HG02970 (cell line): Measurements from ENCODE around the gene IFNK.
A peak's percentile ranks its signal among the peaks of the same experiment; 100 is the strongest.

Experiments used
- ATAC-seq: cut with Tn5 transposase; IDR thresholded peaks from one replicate; pipeline ENCODE4 v1.9.1; 2021; ENCODE audit warnings: mild to moderate bottlenecking, moderate library complexity, moderate number of reproducible peaks; ENCODE audit not compliant: unreplicated experiment, low FRiP score

IFNK gene

DNA sequence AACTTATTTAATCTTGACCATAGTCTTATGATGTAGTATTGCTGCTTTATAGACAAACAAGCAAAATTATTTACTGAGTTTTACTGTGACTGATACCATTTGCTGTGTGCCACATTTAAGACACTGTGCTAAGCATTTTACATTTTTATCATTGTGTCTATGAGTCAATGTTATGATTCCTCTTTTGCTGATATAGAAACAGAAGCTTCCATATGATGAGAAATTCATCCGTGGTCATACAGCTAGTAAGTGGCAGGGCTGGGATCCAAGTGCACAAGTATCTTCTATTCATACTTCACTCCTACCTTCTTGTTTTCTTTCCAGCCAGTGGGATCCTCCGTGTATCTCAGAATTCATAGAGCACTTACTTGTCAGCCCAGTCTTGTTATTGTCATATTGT, 17.1 kb upstream of the IFNK start:
- ATAC-seq, result no peak

DNA sequence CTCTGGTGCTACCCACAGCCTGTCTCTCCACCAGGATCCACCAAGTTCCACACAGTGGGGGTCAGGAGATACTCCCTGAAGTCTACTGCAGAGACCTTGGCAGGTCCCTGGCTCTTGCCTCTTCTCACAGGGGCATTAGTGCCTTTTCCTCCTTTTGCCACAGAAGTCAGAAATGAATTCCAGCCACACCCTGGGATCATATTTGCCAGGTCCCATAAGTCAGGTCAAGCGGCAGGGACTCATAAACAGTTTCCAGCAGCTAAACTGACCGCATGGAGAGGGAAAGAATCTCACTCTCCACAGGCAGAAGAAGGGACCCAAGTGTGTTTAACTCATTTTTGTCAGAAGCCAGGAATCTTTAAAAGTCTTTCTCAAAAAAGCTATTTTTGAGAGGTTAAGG, 13.3 kb upstream of the IFNK start:
- ATAC-seq, result no peak

DNA sequence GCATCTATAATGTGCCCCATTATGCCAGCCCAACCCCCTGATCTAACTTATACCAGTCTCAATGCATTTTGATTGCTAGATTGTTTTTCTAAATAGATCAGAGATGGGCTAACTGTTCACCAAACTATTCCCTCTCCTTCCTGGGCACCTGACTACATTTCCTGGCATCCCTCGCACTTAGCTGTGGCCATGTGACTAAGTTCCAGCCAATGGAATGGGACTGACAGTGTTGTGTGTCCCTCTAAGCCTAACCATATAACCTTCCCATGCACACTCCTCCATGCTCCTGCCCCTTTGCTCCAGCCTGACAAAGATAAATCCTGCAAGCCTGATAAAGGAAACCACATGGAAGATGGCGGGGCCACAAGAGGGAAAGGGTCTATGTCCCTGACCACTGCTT, 12.3 kb upstream of the IFNK start:
- no peak for ATAC-seq

DNA sequence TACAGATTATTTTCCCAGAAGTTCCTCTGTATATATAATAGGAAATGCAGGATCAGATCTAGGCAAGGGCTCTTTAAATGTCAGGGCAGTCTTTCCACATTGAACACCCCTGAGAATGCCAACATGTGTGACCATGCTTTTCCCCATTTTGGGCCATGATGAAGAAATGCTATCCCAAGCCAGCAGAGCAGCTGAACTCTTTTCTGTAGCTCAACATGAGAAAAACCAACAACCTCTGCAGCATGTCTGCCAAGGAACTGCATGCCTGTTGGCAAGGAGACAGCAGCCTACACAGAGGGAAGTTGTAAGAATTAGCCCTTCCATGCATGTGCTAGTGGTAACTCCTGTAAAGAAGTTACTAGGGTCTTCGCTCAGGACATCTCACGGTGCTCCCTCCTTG, 9.5 kb upstream of the IFNK start:
- no peak for ATAC-seq

DNA sequence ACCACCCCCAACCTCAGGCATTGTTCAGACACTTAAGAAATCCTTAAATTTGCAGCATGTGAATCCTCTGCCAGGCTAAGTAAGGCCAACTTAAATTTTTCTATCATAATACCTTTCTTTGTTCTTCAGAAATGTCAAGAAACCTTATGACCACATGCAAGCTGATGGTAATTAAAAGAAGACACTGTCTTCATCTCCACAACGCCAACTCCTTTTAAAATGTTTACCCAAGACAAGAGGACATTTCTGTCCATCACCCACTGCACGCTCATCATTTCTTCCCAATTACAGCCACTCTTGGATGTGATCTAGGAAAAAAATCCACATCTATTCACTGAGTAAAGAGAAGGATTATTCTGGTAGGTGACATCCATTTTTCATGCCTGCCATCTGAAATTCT, 6.1 kb upstream of the IFNK start:
- no peak for ATAC-seq

DNA sequence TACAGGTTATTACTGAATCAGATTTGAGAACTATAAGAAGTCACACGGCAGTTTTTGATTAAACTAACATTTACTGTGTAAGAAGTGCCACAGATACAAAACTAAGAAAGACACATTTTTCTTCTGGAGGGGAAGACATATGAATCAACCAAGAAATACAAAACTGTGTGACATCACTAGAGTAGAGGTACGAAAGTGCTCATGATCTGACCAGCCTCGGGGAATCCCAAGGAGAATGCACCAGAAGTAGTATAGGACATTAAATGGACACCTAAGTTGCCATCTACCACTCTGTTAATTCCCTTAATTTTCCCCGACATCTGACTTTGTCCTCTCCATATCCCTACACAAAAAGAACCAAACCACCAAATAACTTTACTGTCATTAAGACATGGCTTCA, 5.3 kb upstream of the IFNK start:
- ATAC-seq, result no peak

DNA sequence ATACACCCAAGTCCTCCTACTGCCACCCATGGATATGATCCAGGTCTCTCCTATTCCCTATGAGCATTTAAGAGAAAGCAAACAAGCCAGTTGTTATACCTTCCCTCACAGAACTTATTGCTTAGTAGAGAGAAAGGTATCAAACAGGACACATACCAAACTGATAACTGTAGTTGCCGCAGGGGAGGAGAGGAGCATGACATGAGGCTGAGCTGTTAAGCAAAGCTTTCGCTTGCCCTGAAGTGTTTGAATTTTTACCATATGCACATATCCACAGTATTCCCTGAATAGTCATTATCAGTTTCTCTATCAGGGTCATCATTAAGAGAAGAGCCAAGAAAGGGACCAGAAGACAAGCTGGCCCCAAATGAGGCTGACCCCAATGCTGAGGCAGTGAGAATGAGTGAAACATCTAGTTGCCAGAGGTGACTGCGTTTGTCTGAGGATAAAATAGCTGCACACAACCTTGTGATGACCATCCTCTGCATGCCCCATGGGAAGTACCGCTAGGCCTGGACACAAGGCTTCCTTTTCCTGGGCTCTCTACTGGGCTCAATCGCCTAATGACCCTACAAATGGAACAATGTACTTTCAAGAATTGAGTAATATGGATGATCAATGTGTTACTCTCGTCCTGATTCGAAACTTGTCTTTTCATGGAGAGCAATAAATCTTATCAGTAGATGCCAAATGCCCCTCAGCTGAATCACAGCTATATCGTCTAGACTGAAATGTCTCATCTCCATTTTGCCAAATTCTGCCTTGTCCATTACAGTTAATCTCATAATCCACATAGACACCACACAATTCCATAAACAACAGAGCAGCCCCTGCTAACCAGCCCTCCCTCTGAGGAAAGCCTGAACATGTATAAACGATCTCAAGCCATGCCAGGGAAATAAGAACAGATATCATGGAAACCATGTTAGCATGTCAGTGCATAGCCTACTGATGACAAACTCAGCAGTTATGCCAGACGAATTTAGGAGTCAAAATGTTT, 4.3 kb upstream of the IFNK start:
- ATAC-seq, result no peak

DNA sequence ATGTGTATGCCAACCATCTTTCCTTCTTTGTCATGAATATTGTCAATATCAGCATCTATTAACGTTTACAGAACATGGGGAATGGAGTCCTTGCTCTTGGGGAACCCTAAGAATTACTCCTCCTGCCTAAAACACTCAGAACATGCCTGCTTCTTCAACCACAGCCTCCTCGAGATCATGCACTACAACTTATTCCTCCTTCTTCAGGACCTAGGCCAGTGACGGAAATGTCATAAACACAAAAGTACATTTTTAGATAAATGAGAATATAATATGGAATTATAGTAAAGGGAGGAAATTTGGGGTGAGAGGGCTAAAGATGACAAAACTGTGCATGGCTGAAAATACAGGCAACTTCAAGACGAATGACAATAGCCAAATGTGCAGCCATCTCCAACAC, 3.1 kb upstream of the IFNK start:
- no peak for ATAC-seq

DNA sequence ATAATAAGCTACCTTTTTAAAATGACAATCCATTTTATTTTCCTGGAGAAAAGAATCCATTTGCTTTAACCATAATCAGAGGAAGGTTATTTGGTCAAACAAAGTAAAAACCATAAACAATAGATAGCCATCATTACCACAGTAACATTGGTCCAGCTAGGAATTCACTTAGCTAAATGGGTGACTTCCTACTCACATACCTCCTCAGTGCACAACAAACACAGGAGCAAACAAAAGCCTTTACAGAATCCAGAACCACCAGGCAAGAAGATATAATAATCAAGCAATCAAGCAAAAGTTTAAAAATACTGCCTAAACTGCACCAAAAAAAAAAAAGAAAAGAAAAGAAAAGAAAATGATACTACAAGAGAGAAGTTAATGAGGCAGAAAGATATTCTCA, 949 bp upstream of the IFNK start:
- ATAC-seq, result no peak

DNA sequence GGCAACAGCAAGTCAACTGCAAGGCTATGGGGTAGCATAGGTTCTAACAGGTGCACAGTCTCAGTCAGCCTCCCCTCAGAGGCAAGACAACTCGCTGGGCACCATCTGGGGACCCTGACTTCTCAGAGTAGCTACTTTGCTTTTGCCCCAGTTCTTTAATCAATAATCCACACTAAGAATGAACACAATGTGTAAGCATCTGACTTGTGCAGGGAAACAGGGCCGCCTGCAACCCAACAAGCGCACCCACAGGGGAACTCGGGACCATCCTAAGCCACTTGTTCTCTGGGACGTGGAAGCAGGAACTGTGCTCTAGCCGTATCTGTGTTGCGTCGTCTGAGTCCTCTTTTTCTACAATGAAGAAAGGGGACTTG, 3.6 kb downstream of the IFNK start:
- no peak for ATAC-seq

DNA sequence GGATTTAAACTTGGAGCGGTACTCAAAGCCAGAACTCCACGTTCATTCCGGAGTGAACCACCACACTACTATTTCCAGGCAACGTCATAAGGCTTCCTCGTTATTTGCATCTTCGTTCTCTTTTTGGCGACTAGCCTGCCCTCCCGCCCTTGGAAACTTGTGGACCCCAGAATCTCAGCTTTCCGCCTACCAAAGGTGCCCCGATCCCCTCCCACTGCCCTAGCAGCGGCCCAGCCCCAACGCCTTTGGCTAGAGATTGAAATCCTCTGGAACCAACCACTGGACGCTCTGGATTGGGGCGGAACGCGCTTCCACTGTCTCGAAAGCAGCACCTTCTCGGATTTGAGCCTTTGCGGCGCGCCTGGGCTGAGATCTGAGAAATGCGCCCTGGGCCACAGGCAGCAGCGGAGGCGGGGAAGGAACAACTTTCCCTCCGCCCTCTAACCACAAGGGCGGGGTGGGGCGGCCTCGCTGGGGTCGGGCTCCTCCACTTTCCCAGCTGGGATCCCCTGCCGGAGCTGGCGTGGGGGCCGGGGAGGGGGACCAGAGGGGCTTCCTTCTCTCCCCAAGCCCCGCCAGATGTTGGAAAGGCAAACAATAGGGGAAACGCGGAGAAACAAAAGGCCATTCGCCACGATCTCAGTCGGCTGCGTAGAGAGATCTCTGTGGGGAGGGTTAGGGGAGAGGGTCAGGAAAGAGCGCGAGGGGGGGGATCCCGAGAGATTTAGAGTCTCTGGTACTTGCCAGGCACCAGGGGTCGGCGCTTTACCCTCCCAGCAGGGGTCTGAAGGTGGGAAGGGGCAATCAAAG, 4.2 kb downstream of the IFNK start:
- ATAC-seq, result peak; percentile 36

DNA sequence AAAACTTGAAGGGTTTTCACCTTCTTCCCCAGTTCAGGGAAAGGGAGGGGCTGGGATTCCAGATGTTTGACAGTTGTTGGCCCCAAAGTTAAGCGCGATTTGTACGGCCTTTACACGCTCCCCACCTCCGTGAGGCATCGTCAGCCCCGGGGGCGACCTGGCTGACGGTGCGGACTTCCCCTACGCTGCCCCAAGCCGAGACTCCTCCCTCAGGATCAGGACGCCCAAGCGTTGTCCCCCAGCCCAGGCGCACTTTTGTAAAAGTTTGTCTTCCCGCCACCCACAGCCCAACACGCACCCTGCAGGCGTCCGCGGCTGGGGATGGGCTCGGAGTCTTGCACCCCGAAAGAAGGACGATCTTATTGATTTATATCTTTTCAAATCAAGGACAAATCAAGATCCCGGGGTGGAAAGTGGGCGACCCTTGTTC, 4.8 kb downstream of the IFNK start:
- peak; percentile 36 for ATAC-seq

DNA sequence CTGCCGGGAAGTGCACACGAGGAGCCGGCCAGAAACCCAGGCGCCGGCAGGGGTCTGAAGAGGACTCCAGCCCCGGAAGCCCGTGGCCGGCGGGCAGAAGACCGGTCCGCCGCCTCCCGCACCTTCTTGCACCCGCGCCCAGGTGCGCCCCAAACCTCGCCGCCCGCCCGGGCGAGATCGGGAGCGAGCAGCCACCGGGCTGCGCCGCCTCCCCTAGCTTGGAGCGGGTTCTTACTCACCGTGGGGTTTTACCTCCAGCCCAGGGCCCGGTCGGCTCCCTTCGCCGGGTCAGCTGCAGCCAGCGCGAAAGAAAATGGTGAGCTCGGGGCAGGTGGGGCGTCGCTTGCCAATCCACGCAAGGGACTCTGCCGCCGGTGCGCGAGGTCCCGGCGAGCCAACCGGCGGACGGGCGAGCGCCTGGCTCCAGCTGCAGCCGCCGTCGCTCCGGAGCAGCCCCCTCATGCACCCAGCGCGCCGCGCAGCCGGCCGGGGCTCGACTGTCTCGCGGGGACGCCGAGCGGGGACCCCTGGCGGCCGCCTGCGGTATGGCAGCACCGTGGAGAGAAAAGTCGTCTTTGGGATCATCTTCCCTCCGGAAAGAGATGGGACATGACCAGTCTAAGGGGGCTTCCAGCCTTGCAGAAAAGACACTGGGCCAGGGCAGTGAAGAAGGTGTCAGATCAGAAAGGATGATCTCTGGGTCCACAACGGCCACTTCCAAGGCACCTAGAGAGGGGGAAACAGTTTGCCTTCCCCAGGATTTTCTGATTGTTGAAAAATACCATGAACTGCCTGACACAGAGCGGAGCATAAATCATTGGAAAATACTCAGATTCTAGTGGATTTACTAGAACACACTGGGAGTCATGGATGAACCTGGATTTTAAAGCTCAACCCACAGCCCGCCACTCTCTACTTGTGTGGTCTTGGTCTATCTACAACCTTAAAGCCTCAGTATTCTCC, 5.5 kb downstream of the IFNK start, which contains the start of gene MOB3B:
TSS of gene MOB3B (minus strand) at position 499 of the 963 bp plus-strand sequence. CDS start 74,264 bp downstream, outside the sequence.
- ATAC-seq, result peak; percentile 85

DNA sequence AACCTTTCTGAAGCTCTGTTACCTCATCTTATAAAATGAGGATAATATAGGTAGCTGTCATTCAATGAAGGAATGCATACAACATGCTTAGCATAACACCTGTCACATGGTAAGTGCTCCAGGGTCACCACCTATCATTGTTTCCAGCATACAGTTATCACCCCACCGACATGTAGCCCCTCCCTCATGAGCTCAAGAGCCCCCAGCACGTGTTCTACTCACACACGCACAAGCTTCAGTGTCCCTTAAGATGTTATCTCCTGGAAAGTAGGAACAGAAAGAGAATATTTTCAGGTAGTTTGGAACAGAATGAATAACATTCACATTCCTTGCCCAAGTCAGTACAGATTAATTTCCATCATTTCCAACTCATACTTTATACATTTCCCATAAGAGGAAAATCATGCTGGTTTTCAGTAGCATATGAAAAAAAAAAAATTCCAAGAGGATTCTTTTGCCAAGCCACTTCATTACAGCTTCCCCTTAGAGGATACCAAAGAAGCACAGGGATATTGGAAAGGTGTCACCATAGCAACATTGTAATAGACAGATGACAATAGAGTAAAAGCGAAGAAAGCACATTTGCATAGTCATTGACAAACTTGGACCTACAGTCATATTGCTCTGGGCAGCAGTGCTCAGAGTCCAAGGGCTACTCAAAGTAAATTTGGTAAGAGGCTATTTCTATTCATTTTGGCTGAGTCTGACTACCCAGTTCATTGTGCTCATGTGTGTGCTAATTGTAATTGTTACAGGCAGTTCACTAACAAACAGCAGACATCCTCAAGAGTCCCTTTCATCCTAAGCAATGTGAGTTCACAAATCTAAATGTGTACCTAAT, 7.0 kb downstream of the IFNK start:
- no peak for ATAC-seq

DNA sequence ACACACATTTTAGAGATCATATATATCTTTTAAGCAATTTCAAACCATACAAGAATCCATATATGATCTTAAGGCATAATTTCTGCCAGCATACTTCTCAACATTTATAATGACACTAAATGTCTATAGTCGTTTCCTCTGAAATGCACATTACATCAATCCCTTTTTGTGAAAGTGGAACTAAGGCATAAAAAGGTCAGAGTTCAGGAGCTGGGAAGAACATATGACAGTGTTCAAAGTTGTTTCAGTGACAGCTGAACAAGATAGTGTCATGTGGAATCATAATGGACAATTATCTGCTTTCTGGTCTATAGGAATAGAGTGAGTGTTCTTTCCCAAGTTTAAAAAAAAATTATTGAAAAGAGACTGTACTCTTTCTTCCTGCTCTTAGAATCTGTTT, 8.0 kb downstream of the IFNK start:
- no peak for ATAC-seq

DNA sequence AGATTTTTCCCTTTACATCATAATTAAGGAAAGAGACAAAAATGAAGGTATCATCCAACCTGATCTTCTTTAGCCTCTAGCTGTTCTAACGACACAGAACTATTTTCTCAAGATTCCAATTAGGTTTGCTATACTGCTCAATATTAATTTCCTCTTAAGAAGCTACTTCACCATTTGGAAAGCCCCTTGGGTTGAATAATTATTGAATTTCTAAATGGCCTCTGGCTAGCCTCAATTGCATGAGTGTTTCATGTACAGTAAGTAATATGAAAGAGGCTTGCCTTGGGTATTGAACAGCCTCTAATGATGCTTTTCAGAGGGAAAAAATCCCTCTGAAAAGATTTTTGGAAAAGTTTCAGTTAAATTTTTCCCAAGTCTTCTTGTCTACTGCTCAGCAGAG, 9.2 kb downstream of the IFNK start:
- ATAC-seq, result no peak

DNA sequence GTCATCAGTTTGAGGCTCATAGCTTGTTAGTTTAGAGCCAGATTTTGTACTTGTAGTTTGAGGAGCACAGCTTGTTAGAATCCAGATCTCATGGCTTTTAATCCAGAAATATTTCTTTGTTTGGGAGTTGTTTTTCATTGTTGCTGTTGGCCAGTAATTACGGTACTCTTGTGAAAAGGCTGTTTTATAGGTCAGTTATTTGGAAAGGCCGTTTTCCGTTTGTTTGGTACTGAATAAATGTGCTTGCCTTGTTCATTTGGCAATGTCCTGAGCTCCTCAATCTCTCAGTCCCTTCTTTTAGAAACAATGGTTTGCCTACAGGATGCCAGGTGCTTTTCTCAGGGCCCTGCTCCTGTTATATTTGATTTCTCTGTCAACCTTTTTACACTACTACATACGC, 10.0 kb downstream of the IFNK start:
- no peak for ATAC-seq

DNA sequence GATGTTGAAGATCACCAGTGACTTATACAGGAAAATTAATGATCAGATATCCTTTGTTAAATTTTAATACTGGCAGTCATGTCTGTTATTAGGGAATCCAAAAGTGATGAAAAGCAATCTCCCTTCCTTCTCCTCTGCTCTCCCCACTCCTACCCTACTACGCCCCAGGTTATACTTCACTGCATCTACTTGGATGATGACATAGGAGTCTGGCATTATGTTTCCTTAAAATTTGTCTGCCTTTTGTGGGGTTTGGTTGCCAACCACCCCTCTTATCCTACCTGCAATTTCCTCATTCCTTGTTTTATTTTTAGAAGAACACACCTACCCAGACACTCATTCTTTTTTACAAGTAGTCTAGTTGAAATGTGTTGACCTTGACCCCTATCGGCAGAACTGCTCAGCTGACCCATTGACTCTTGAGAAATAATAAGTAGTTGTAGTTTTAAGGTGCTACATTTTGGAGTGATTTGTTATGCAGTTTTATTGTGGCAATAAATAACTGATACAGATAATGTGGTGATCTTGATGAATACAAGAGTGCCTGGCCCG, 10.6 kb downstream of the IFNK start:
- ATAC-seq, result no peak

DNA sequence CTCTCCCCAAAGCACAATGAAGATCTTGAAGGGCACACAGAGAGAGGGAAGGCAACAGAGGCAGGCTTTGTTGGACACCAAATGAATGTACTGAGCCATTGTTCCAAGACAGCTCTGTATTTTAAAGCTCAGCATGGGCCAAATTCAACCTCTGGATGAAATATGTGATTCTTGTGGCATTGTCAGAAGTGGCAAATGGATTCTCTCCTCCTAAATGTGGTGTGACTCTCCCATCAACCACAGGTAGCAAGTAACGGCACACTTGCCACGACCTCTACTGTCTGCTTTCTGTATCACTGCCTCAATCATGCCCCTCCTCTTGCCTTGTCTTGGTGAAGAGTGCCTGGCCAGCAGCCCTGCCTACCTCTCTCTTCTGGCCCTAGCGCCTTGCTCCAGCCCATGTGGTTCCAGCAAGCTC, 11.6 kb downstream of the IFNK start:
- ATAC-seq, result no peak
